HUES48 (cell line): ENCODE results near the gene SGCA.

Experiments
- H3K27ac ChIP-seq: one replicate; pipeline ENCODE4 v1.7.0; 2013; ENCODE audit warnings: low read depth, low read length, inconsistent platforms
- H3K27me3 ChIP-seq: 2 replicates; pipeline ENCODE4 v1.6.1; 2013; ENCODE audit warnings: mild to moderate bottlenecking, low read length; ENCODE audit not compliant: control insufficient read depth, insufficient read depth
- H3K36me3 ChIP-seq: 2 replicates; pipeline ENCODE4 v1.6.1; 2013; ENCODE audit warnings: low read length; ENCODE audit not compliant: control insufficient read depth, insufficient read depth
- H3K4me1 ChIP-seq: 2 replicates; pipeline ENCODE4 v1.6.1; 2013; ENCODE audit warnings: mild to moderate bottlenecking, low read length; ENCODE audit not compliant: control insufficient read depth, insufficient read depth
- H3K4me3 ChIP-seq: 2 replicates; pipeline ENCODE4 v1.5.1; 2013; ENCODE audit warnings: mild to moderate bottlenecking, low read depth, low read length
- H3K9ac ChIP-seq: 2 replicates; pipeline ENCODE4 v1.6.1; 2013; ENCODE audit warnings: mild to moderate bottlenecking, low read depth, low read length, moderate library complexity
- H3K9me3 ChIP-seq: 2 replicates; pipeline ENCODE4 v1.6.1; 2013; ENCODE audit warnings: low read length; ENCODE audit not compliant: control insufficient read depth, insufficient read depth

Gene SGCA

GRCh38 chr17:50162466-50163254 lies 3.1 kb upstream of the SGCA start:
- no peak overlapping the region for H3K4me3 ChIP-seq
- peaks cover 11% of the 10 kb centered on the region; the same call in 1 of the 2 replicates for H3K4me1 ChIP-seq
- no peaks in the 10 kb centered on the region for H3K36me3 ChIP-seq
- H3K9ac ChIP-seq: no peak overlapping the region
- peaks cover 14% of the 10 kb centered on the region for H3K27me3 ChIP-seq
- no peaks in the 10 kb centered on the region for H3K9me3 ChIP-seq
- H3K27ac ChIP-seq: no peak overlapping the region

- no peaks in the 10 kb centered on the region for H3K9me3 ChIP-seq
- no peaks in the 10 kb centered on the region for H3K36me3 ChIP-seq
- peaks cover 11% of the 10 kb centered on the region; the same call in 1 of the 2 replicates for H3K4me1 ChIP-seq
- H3K27ac ChIP-seq: no peak overlapping the region
- H3K9ac ChIP-seq: no peak overlapping the region
- H3K4me3 ChIP-seq: no peak overlapping the region
- H3K27me3 ChIP-seq: peaks cover 14% of the 10 kb centered on the region
Observed at GRCh38 chr17:50163843-50164696, 1.7 kb upstream of the SGCA start.

- Histone ChIP-seq H3K36me3 (no peaks in the 10 kb centered on the region), H3K27me3 (peaks cover 14% of the 10 kb centered on the region), H3K9me3 (no peaks in the 10 kb centered on the region), H3K4me1 (peaks cover 11% of the 10 kb centered on the region; the same call in 1 of the 2 replicates), H3K4me3 (no peak overlapping the region), H3K9ac (no peak overlapping the region), H3K27ac (no peak overlapping the region)
Observed at GRCh38 chr17:50164697-50164988, 1.2 kb upstream of the SGCA start.

GRCh38 chr17:50165066-50165465 lies 739 bp upstream of the SGCA start:
- Histone ChIP-seq H3K4me3 (no peak overlapping the region), H3K4me1 (peaks cover 11% of the 10 kb centered on the region; the same call in 1 of the 2 replicates), H3K36me3 (no peaks in the 10 kb centered on the region), H3K9me3 (no peaks in the 10 kb centered on the region), H3K27me3 (peaks cover 14% of the 10 kb centered on the region), H3K9ac (no peak overlapping the region), H3K27ac (no peak overlapping the region)

GRCh38 chr17:50165466-50165865 lies 339 bp upstream of the SGCA start:
- H3K9ac ChIP-seq: no peak overlapping the region
- H3K27ac ChIP-seq: no peak overlapping the region
- no peak overlapping the region for H3K4me3 ChIP-seq
- H3K27me3 ChIP-seq: peaks cover 14% of the 10 kb centered on the region
- no peaks in the 10 kb centered on the region for H3K36me3 ChIP-seq
- peaks cover 11% of the 10 kb centered on the region; the same call in 1 of the 2 replicates for H3K4me1 ChIP-seq
- no peaks in the 10 kb centered on the region for H3K9me3 ChIP-seq

- Histone ChIP-seq H3K9ac (no peak overlapping the region), H3K36me3 (no peaks in the 10 kb centered on the region), H3K27me3 (peaks cover 10% of the 10 kb centered on the region), H3K27ac (no peak overlapping the region), H3K9me3 (no peaks in the 10 kb centered on the region), H3K4me3 (no peak overlapping the region), H3K4me1 (peaks cover 6% of the 10 kb centered on the region; the same call in 1 of the 2 replicates)
Observed at GRCh38 chr17:50166518-50167181, 845 bp downstream of the SGCA start.

- Histone ChIP-seq H3K36me3 (no peaks in the 10 kb centered on the region), H3K9me3 (no peaks in the 10 kb centered on the region), H3K4me3 (no peak overlapping the region), H3K4me1 (no peaks in the 10 kb centered on the region), H3K27me3 (peaks cover 2% of the 10 kb centered on the region), H3K9ac (no peak overlapping the region), H3K27ac (no peak overlapping the region)
Observed at GRCh38 chr17:50167371-50167770, 1.6 kb downstream of the SGCA start.

GRCh38 chr17:50168319-50168718 lies 2.5 kb downstream of the SGCA start:
- Histone ChIP-seq H3K4me1 (no peaks in the 10 kb centered on the region), H3K27ac (no peak overlapping the region), H3K36me3 (no peaks in the 10 kb centered on the region), H3K27me3 (no peaks in the 10 kb centered on the region), H3K9me3 (no peaks in the 10 kb centered on the region), H3K9ac (no peak overlapping the region), H3K4me3 (no peak overlapping the region)

GRCh38 chr17:50169121-50169764 lies 3.4 kb downstream of the SGCA start:
- H3K9me3 ChIP-seq: no peaks in the 10 kb centered on the region
- H3K27me3 ChIP-seq: no peaks in the 10 kb centered on the region
- no peak overlapping the region for H3K9ac ChIP-seq
- no peak overlapping the region for H3K27ac ChIP-seq
- no peaks in the 10 kb centered on the region for H3K36me3 ChIP-seq
- no peaks in the 10 kb centered on the region for H3K4me1 ChIP-seq
- no peak overlapping the region for H3K4me3 ChIP-seq

GRCh38 chr17:50169881-50170459 lies 4.2 kb downstream of the SGCA start:
- Histone ChIP-seq H3K4me1 (no peaks in the 10 kb centered on the region), H3K27me3 (no peaks in the 10 kb centered on the region), H3K27ac (no peak overlapping the region), H3K36me3 (no peaks in the 10 kb centered on the region), H3K4me3 (no peak overlapping the region), H3K9me3 (no peaks in the 10 kb centered on the region), H3K9ac (no peak overlapping the region)
